SK-N-SH (cell line): Measurements from ENCODE around the gene SEC14L1. TPM values are rescaled to one million over a fixed set of nuclear protein-coding genes. Genes with fewer than 3 reads are reported as not detected.

ENCODE experiments used
- CTCF ChIA-PET: fragments of 300-600, 350-600 bp; formaldehyde crosslinking; extraction: SDS; loops from one replicate; lab custom pipeline; 2021; lab: Yijun Ruan, JAX
- POLR2A ChIA-PET: fragments of 350-600 bp; sonication (Branson Sonifier 250); formaldehyde crosslinking; extraction: SDS; loops from one replicate; lab custom pipeline; 2020; ENCODE audit warnings: antibody characterized with exemption, inconsistent platforms; lab: Yijun Ruan, JAX
- DNase-seq: peaks from one replicate; pipeline ENCODE4 v3.0.0; 2012
- H2AFZ ChIP-seq: fragments of 200-600 bp; sonication (generic); 2 replicates; pipeline ENCODE4 v1.8.1; 2016; ENCODE audit warnings: antibody characterized with exemption, mild to moderate bottlenecking, low read depth
- H3F3A ChIP-seq: fragments of 200-600 bp; sonication (generic); replicated peaks from 2 replicates; pipeline ENCODE3; 2016; ENCODE audit warnings: antibody characterized with exemption, mild to moderate bottlenecking; ENCODE audit not compliant: insufficient read depth
- H3K27ac ChIP-seq, 2 experiments: fragments of 200-500 bp in 1 of 2; fragments of 200-600 bp in 1 of 2; sonication (Bioruptor generic) in 1 of 2; sonication (generic), shearing (Covaris generic) in 1 of 2; 2 replicates each; pipeline versions ENCODE4 v1.5.1 to v1.6.1; 2014 to 2016; ENCODE audit warnings: low read depth in 2 of 2, inconsistent platforms in 1 of 2, low read length in 1 of 2, mild to moderate bottlenecking in 1 of 2, mixed read lengths in 1 of 2
- H3K27me3 ChIP-seq: fragments of 200-600 bp; sonication (generic), shearing (Covaris generic); 2 replicates; pipeline ENCODE4 v1.6.1; 2016; ENCODE audit warnings: mixed run types; ENCODE audit not compliant: insufficient read depth
- H3K36me3 ChIP-seq, 2 experiments: fragments of 200-500 bp in 1 of 2; fragments of 200-600 bp in 1 of 2; sonication (Bioruptor generic) in 1 of 2; sonication (generic) in 1 of 2; replicated peaks in 1 of 2; 2 replicates each; pipeline versions ENCODE3 to v1.5.1; 2014 to 2016; ENCODE audit warnings: low read length in 1 of 2, mild to moderate bottlenecking in 1 of 2; ENCODE audit not compliant: insufficient read depth in 2 of 2, control insufficient read depth in 1 of 2
- H3K4me1 ChIP-seq, 2 experiments: fragments of 200-500 bp in 1 of 2; fragments of 200-600 bp in 1 of 2; sonication (Bioruptor generic) in 1 of 2; sonication (generic), shearing (Covaris generic) in 1 of 2; 2 replicates each; pipeline versions ENCODE4 v1.5.1 to v1.6.1; 2014 to 2016; ENCODE audit warnings: low read depth in 1 of 2, low read length in 1 of 2, mixed run types in 1 of 2; ENCODE audit not compliant: insufficient read depth in 2 of 2, control insufficient read depth in 1 of 2
- H3K4me2 ChIP-seq: fragments of 200-600 bp; sonication (generic), shearing (Covaris generic); 2 replicates; pipeline ENCODE4 v1.6.1; 2017; ENCODE audit warnings: mixed run types
- H3K4me3 ChIP-seq, 2 experiments: fragments of 200-500 bp in 1 of 2; fragments of 200-600 bp in 1 of 2; sonication (Bioruptor generic) in 1 of 2; sonication (generic), shearing (Covaris generic) in 1 of 2; 2 replicates each; pipeline versions ENCODE4 v1.5.1 to v1.8.1; 2014 to 2016; ENCODE audit warnings: low read depth in 2 of 2, inconsistent platforms in 1 of 2, low read length in 1 of 2, mild to moderate bottlenecking in 1 of 2, mixed read lengths in 1 of 2, moderate library complexity in 1 of 2
- H3K79me2 ChIP-seq: fragments of 200-600 bp; sonication (generic); 2 replicates; pipeline ENCODE4 v1.8.1; 2017; ENCODE audit warnings: mild to moderate bottlenecking; ENCODE audit not compliant: insufficient read depth
- H3K9ac ChIP-seq: fragments of 200-600 bp; sonication (generic); 2 replicates; pipeline ENCODE4 v1.6.1; 2017; ENCODE audit warnings: mixed run types
- H3K9me2 ChIP-seq: fragments of 200-600 bp; sonication (generic); 2 replicates; pipeline ENCODE4 v1.6.1; 2017; ENCODE audit warnings: mixed run types
- H3K9me3 ChIP-seq: fragments of 200-600 bp; sonication (generic); 2 replicates; pipeline ENCODE4 v1.6.1; 2017; ENCODE audit warnings: mixed run types, mild to moderate bottlenecking, moderate library complexity
- H4K20me1 ChIP-seq: fragments of 200-600 bp; sonication (generic); 2 replicates; pipeline ENCODE4 v1.6.1; 2017; ENCODE audit warnings: mild to moderate bottlenecking, mixed run types; ENCODE audit not compliant: insufficient read depth
- CHD2 ChIP-seq: fragments of 150-350 bp; IDR thresholded peaks from 2 replicates; pipeline ENCODE4 v1.6.1; 2018; ENCODE audit warnings: low read length; ENCODE audit not compliant: partially characterized antibody
- EP300 ChIP-seq, 2 experiments: IDR thresholded peaks; 2 replicates each; pipeline versions ENCODE4 v1.4.0 to v1.6.1; 2012; ENCODE audit warnings: borderline replicate concordance in 1 of 2, low read depth in 1 of 2, low read length in 1 of 2
- FOSL2 ChIP-seq: IDR thresholded peaks from 2 replicates; pipeline ENCODE4 v1.4.0; 2012; ENCODE audit warnings: low read depth, mild to moderate bottlenecking, moderate library complexity, borderline replicate concordance
- FOXM1 ChIP-seq: IDR thresholded peaks from 2 replicates; pipeline ENCODE4 v1.4.0; 2012; ENCODE audit warnings: low read depth, mild to moderate bottlenecking
- GABPA ChIP-seq: IDR thresholded peaks from 2 replicates; pipeline ENCODE4 v1.4.0; 2012; ENCODE audit warnings: low read depth, mild to moderate bottlenecking
- GATA2 ChIP-seq: sonication (generic); formaldehyde crosslinking; IDR thresholded peaks from 2 replicates; pipeline ENCODE4 v1.5.0; 2020; ENCODE audit warnings: mild to moderate bottlenecking, missing genetic modification reagents
- IRF3 ChIP-seq: fragments of 150-350 bp; IDR thresholded peaks from 2 replicates; pipeline ENCODE4 v1.6.1; 2016; ENCODE audit warnings: mild to moderate bottlenecking, low read depth, low read length
- JUND ChIP-seq: IDR thresholded peaks from 2 replicates; pipeline ENCODE4 v1.4.0; 2012
- NRF1 ChIP-seq: IDR thresholded peaks from 2 replicates; pipeline ENCODE4 v1.6.1; 2012; ENCODE audit warnings: low read depth, mild to moderate bottlenecking, low read length
- POLR2AphosphoS5 ChIP-seq: IDR thresholded peaks from 2 replicates; pipeline ENCODE4 v1.6.1; 2012; ENCODE audit warnings: low read depth, low read length
- RCOR1 ChIP-seq: fragments of 150-350 bp; IDR thresholded peaks from 2 replicates; pipeline ENCODE4 v1.6.1; 2017; ENCODE audit warnings: antibody characterized with exemption, low read length
- RXRA ChIP-seq: IDR thresholded peaks from 2 replicates; pipeline ENCODE4 v1.4.0; 2012; ENCODE audit warnings: low read depth, mild to moderate bottlenecking, borderline replicate concordance
- SMC3 ChIP-seq: IDR thresholded peaks from 2 replicates; pipeline ENCODE4 v1.6.1; 2012; ENCODE audit warnings: low read depth, low read length, improper control_type of control experiment
- TAF1 ChIP-seq: IDR thresholded peaks from 2 replicates; pipeline ENCODE4 v1.6.1; 2012; ENCODE audit warnings: low read depth, mild to moderate bottlenecking, low read length, moderate library complexity, borderline replicate concordance
- WGBS: methylation state at CpG from one replicate; pipeline ENCODE4 v1.1.6; 2017; ENCODE audit warnings: low lambda C conversion rate; 5-methylcytosine and 5-hydroxymethylcytosine counted together
- polyA plus RNA-seq, 3 experiments: library from polyadenylated mRNA; depleted of rRNA; stranded (reverse); fragments of >200 nt; gene quantifications; 2 replicates each; pipeline ENCODE4 v1.2.3, GENCODE V29; 2012
- TF ChIP-seq, protein P1 (sequence below): IDR thresholded peaks from 2 replicates; pipeline ENCODE4 v1.6.1; 2012; ENCODE audit warnings: mild to moderate bottlenecking, low read depth, low read length, moderate library complexity
- TF ChIP-seq, protein P2 (sequence below): IDR thresholded peaks from 2 replicates; pipeline ENCODE4; 2012
- TF ChIP-seq, protein P3 (sequence below): IDR thresholded peaks from 2 replicates; pipeline ENCODE4 v1.4.0; 2012; ENCODE audit warnings: low read depth

The SEC14L1 gene
- polyA plus RNA-seq, 1 of the 3 experiments (the other 2 are of a cell fraction), result 62.4 TPM

DNA sequence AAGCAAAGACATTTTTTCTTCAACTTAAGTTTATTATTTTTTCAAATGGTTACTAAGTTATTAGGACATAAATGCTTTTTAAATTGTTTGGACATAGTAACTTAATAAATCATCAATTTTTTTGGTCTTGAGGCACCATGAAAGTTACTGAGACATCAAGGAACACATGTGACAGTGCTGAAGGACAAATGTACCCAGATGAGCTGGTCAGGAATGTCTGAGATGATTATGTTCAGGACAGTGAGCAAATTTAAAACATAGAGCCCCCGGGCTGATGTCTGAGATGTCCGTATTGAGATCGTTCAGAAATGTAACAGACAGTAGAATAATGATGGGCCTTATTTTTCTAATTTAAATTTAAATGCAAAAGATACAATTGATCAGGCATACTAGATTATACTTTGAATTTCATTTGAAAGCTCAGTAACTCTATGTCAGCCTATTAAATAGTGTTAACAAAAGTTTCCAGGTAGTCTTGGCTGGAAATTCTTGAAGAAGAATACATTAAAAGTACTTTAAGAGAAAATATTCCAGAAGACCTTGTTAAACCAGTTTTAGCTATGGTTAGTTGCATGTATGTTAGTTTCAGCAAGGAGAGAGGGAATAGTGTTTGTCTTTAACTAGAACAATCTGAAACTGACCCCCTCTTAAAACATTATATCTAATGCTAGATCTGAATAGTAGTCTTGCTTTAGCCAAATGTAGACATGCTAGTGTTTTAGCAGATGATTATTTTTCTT is 36.4 kb downstream of the SEC14L1 start:
- WGBS, result 83% methylated on average over 3 of the region's 3 CpGs
- Histone ChIP-seq H3K4me2 (no peak overlapping the region), H3K9ac (no peak overlapping the region)
- TF ChIP-seq RCOR1, result no peak
- no peak for TF ChIP-seq GATA2 (CRISPR knock-in tag)
- TF ChIP-seq CHD2, result no peak
- TF ChIP-seq IRF3, result no peak
- no peak for TF ChIP-seq POLR2AphosphoS5
- TF ChIP-seq GABPA, result no peak
- TF ChIP-seq RXRA, result no peak
- no peak for TF ChIP-seq NRF1
- TF ChIP-seq, protein P1, sequence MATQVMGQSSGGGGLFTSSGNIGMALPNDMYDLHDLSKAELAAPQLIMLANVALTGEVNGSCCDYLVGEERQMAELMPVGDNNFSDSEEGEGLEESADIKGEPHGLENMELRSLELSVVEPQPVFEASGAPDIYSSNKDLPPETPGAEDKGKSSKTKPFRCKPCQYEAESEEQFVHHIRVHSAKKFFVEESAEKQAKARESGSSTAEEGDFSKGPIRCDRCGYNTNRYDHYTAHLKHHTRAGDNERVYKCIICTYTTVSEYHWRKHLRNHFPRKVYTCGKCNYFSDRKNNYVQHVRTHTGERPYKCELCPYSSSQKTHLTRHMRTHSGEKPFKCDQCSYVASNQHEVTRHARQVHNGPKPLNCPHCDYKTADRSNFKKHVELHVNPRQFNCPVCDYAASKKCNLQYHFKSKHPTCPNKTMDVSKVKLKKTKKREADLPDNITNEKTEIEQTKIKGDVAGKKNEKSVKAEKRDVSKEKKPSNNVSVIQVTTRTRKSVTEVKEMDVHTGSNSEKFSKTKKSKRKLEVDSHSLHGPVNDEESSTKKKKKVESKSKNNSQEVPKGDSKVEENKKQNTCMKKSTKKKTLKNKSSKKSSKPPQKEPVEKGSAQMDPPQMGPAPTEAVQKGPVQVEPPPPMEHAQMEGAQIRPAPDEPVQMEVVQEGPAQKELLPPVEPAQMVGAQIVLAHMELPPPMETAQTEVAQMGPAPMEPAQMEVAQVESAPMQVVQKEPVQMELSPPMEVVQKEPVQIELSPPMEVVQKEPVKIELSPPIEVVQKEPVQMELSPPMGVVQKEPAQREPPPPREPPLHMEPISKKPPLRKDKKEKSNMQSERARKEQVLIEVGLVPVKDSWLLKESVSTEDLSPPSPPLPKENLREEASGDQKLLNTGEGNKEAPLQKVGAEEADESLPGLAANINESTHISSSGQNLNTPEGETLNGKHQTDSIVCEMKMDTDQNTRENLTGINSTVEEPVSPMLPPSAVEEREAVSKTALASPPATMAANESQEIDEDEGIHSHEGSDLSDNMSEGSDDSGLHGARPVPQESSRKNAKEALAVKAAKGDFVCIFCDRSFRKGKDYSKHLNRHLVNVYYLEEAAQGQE, result no peak
- TF ChIP-seq, all 33 proteins: peak for 0
- no peaks in the 10 kb centered on the region for H3K9me2 ChIP-seq
- H3K9me3 ChIP-seq, result peaks cover 19% of the 10 kb centered on the region; the same call in 1 of the 2 replicates
- ChIA-PET CTCF (interaction anchor here (1.0 to 1.4 kb wide), 3 partner anchors 12 to 121 kb away, joined by 3 to 5 read pairs (median 4); no protein-coding TSS in a partner anchor), POLR2A (no interaction called here)
- H2AFZ ChIP-seq, result no peak overlapping the region
- peaks cover 13 to 34% of the 10 kb centered on the region in 2 experiments for H3K36me3 ChIP-seq
- H3K27me3 ChIP-seq, result no peaks in the 10 kb centered on the region
- DNase-seq, result no peak
- peaks cover 100% of the 10 kb centered on the region for H3K79me2 ChIP-seq
- H3K4me1 ChIP-seq, result no peaks in the 10 kb centered on the region; a peak in 1 of 4 replicates
- H3K27ac ChIP-seq, result no peak overlapping the region
- H3F3A ChIP-seq, result peaks cover 10% of the 10 kb centered on the region
- H4K20me1 ChIP-seq, result peaks cover 52% of the 10 kb centered on the region
- no peak overlapping the region for H3K4me3 ChIP-seq

DNA sequence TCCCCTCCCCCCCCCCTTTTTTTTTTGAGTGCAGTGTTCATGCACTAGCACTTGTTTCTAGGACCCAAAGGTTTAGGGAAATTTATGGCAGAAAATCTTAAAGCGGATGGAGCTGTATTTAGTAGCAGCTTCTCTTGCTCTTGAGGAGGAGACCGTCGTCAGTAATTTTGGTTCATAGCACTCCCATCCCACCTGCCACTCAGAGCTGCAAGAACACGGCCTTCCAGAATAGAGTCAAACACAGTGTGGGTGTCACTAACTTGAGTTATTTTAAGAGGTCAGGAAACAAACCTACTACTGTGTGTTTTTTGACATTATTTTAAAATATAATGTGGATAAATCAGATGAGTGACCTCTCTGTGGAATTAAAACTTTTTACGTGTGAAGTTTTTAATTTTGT is 37.3 kb downstream of the SEC14L1 start:
- peaks cover 19% of the 10 kb centered on the region; the same call in 1 of the 2 replicates for H3K9me3 ChIP-seq
- H3K4me3 ChIP-seq, result no peak overlapping the region
- H4K20me1 ChIP-seq, result peaks cover 61% of the 10 kb centered on the region
- peaks cover 13 to 34% of the 10 kb centered on the region in 2 experiments for H3K36me3 ChIP-seq
- WGBS, result 95% methylated on average over 5 of the region's 5 CpGs
- no peak for DNase-seq
- POLR2A ChIA-PET, result no interaction called here
- H2AFZ ChIP-seq, result no peak overlapping the region
- peaks cover 0 to under 1% of the 10 kb centered on the region in 2 experiments; a peak in 1 of 4 replicates for H3K4me1 ChIP-seq
- H3K9me2 ChIP-seq, result no peaks in the 10 kb centered on the region
- H3K79me2 ChIP-seq, result peaks cover 100% of the 10 kb centered on the region
- H3K27ac ChIP-seq, result no peak overlapping the region
- no peaks in the 10 kb centered on the region for H3K27me3 ChIP-seq
- CTCF ChIA-PET, result interaction anchor here (1.0 to 1.4 kb wide), 6 partner anchors 13 to 122 kb away, joined by 3 to 5 read pairs (median 3); no protein-coding TSS in a partner anchor
- H3K9ac ChIP-seq, result no peak overlapping the region
- TF ChIP-seq JUND (no peak), EP300 (IDR thresholded peaks at IDR 0.05; ENCODE audit: borderline replicate concordance in 1 of 2, low read depth in 1 of 2, low read length in 1 of 2) (no peak), SMC3 (no peak), FOXM1 (no peak), FOSL2 (no peak), GABPA (no peak), NRF1 (no peak), TAF1 (no peak)
- TF ChIP-seq, protein P2, sequence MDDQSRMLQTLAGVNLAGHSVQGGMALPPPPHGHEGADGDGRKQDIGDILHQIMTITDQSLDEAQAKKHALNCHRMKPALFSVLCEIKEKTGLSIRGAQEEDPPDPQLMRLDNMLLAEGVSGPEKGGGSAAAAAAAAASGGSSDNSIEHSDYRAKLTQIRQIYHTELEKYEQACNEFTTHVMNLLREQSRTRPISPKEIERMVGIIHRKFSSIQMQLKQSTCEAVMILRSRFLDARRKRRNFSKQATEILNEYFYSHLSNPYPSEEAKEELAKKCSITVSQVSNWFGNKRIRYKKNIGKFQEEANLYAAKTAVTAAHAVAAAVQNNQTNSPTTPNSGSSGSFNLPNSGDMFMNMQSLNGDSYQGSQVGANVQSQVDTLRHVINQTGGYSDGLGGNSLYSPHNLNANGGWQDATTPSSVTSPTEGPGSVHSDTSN, result no peak
- TF ChIP-seq, protein P3, sequence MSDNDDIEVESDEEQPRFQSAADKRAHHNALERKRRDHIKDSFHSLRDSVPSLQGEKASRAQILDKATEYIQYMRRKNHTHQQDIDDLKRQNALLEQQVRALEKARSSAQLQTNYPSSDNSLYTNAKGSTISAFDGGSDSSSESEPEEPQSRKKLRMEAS, result no peak
- H3K4me2 ChIP-seq, result no peak overlapping the region
- peaks cover 10% of the 10 kb centered on the region for H3F3A ChIP-seq
